RPMI7951 (cell line): ENCODE data around the gene KRTAP5-7. TPM values are rescaled to one million over a fixed set of nuclear protein-coding genes. Genes with fewer than 3 reads are reported as not detected.
A peak's percentile ranks its signal among the peaks of the same experiment; 100 is the strongest.
"Not testable (repeated sequence)": the region's sequence is repeated elsewhere in the genome, so short reads cannot be mapped to it uniquely, and the experiment has no call there.

ENCODE experiments used
- DNase-seq: peaks from one replicate; pipeline ENCODE4 v3.0.0-alpha.2; 2012; ENCODE audit warnings: low read depth
- total RNA-seq: library from RNA; depleted of rRNA; stranded (reverse); fragments of >200 nt; shearing (Covaris generic); gene quantifications from 2 replicates; pipeline ENCODE4 v1.2.3, GENCODE V29; 2014; rRNA removed

KRTAP5-7 gene
- total RNA-seq = not detected in 2 replicates

DNA sequence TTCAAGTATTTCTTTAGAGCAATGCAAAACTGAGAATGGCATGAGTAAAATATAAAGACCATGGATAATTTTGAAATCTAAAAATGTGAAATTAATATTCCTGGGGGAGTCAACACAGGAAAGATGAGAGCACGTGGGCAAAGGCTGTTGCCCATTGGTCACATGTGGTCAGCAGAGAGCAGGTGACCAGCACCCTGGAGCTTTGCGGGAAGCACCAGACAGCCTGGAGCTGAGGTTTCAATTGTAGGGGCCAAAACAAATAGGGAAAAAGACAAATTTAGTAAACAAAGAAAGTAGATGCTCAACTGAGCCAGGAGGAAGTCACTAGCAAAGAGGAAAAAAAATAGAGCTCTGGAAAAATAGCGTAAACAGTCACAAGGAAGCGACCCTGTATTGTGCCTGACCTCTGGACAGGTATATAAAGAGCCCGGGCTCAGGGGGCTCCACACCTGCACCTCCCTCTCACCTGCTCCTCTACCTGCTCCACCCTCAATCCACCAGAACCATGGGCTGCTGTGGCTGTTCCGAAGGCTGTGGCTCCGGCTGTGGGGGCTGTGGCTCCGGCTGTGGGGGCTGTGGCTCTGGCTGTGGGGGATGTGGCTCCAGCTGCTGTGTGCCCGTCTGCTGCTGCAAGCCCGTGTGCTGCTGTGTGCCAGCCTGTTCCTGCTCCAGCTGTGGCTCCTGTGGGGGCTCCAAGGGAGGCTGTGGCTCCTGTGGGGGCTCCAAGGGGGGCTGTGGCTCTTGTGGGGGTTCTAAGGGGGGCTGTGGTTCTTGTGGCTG is at the start of gene KRTAP5-7:
TSS of gene KRTAP5-7 (plus strand) at position 472 of the 780 bp plus-strand sequence. CDS start at position 506, 34 bp downstream.
- not testable (repeated sequence) for DNase-seq

- no peak for DNase-seq
These were observed 49.2 kb upstream of the KRTAP5-7 start for GRCh38 chr11:71477641-71478527.

GRCh38 chr11:71478528-71478840 is 48.6 kb upstream of the KRTAP5-7 start:
- DNase-seq = no peak

GRCh38 chr11:71481101-71481960 is 45.7 kb upstream of the KRTAP5-7 start:
- DNase-seq = no peak

- DNase-seq = no peak
These were observed 44.9 kb upstream of the KRTAP5-7 start for GRCh38 chr11:71482216-71482615.

GRCh38 chr11:71482746-71483364 is 44.2 kb upstream of the KRTAP5-7 start:
- DNase-seq = no peak

DNA sequence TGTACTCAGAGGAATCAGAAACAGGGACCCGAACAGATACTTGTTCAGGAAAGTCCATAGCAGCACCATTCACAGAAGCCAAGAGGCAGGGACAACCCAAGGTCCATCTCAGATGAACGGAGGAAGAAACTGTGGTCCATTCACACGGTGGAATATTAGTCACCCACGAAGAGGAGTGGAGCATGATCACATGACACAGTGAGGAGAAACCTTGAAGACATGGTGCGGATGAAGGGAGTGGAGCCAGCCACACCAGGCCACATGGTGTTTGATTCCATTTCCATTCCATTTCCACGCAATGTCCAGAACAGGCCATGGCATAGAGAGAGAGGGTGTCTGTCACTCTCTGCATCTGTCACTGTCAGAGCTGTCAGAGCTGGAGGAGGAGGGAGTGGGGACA is 43.4 kb upstream of the KRTAP5-7 start:
- DNase-seq = no peak

GRCh38 chr11:71484248-71485062 is 42.6 kb upstream of the KRTAP5-7 start:
- DNase-seq = no peak

DNA sequence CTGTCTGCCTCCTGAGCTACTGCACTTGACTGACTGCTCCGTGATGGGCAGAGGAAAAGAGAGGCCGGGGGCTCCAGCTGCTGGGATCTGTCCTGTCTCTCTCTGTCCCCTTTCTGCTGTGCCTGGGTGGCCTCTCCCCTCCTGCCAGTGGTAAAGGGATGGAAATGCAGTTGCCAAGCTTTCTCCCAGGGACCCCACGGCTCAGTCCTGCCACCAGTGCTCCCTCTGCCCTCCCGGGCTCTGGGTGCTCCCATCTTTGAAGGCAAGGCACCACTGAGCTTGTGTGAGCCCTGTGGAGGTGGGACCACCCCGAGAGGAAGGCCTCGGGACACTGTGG is 42.0 kb upstream of the KRTAP5-7 start:
- no peak for DNase-seq

- DNase-seq = no peak
These were observed 41.6 kb upstream of the KRTAP5-7 start for GRCh38 chr11:71485466-71485865.

GRCh38 chr11:71486320-71486719 is 40.7 kb upstream of the KRTAP5-7 start:
- no peak for DNase-seq

- no peak for DNase-seq
These were observed 38.3 kb upstream of the KRTAP5-7 start for GRCh38 chr11:71488681-71489270.

DNA sequence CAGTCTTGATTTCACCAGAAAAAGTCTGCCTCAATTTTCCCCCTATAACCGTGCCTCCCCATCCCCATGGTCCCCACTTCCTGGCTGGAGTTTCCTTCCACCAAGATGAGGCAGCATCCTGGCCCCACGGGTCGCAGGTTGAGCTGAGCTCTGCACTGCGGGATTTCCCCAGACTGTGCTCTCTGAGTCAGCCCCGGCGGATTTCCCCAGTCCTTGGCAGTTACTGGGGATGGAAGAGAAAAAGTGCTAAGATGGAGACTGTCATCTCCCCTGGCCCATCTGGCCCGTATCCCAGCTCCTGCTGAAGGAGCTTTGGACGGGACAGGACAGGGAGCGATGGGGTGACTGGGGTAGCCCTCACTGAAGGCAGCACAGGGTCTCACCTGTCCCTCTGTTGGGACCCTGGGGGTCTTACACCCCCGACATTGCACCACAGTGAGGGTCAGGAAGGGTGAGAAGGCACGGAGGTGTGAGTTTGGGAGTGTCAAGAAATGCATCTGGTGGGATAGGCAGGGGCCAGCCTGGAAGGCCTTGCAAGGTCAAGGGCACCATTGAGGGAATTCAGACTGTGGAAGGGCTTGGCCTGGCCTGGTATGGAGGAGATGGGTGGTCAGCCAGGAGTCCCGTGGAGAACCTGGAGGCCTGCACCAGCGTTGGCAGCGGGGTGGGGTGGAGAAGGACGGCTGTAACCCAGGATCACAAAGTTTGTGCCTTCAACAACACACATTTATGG is 37.6 kb upstream of the KRTAP5-7 start:
- DNase-seq = peak; percentile 71

GRCh38 chr11:71490044-71490730 is 36.9 kb upstream of the KRTAP5-7 start:
- DNase-seq = no peak

DNA sequence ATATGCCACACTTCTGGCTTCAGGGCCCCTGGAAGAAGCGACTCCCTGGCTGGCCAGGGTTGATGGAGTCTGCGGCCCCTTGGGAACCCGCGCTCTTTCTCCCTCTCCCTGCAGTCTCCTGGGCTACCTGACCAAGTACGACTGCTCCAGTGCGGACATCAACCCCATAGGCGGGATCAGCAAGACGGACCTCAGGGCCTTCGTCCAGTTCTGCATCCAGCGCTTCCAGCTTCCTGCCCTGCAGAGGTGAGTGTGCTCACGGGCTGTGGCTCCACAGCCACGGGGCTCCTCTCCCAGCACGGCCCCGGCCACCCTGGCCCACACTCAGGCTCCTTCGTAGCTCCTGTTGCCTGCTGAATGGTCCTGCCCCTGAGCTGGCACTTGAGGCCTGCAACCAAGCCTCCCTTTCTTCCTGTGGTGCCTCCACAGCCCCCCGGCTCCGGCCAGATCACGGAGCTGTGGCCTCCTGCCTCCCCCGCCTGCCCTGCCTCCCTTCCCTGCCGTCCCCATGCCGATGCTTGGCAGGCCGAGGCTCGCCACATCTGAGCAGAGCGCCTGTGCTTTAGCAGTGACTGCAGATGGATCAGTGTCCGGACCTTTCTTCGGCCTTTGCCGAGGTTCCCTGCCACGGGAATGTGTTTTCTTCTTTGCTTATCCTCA is 36.2 kb upstream of the KRTAP5-7 start:
- no peak for DNase-seq

- DNase-seq = no peak
These were observed 35.5 kb upstream of the KRTAP5-7 start for GRCh38 chr11:71491531-71491930.

GRCh38 chr11:71491940-71492339 is 35.1 kb upstream of the KRTAP5-7 start:
- DNase-seq = no peak
